Upper lobe of right lung (tissue), 1 donor: Measurements from ENCODE around the gene VSTM2B. TPM values are rescaled to one million over a fixed set of nuclear protein-coding genes. Genes with fewer than 3 reads are reported as not detected.

Experiments used
- ATAC-seq: fragments of 200-7000 bp; cut with Tn5 transposase; one replicate; pipeline ENCODE4 v1.9.1; 2020; ENCODE audit warnings: mild to moderate bottlenecking, moderate library complexity
- DNase-seq: peaks from one replicate; pipeline ENCODE4 v3.0.0-alpha.2; 2020
- H3K27ac ChIP-seq: fragments of 200-600 bp; one replicate; pipeline ENCODE4 v1.8.0; 2022
- H3K27me3 ChIP-seq: fragments of 200-600 bp; one replicate; pipeline ENCODE4 v1.8.0; 2022; ENCODE audit warnings: mild to moderate bottlenecking
- H3K36me3 ChIP-seq: fragments of 200-600 bp; one replicate; pipeline ENCODE4 v1.8.0; 2022
- H3K4me1 ChIP-seq: fragments of 200-600 bp; one replicate; pipeline ENCODE4 v1.8.0; 2022
- H3K4me3 ChIP-seq: fragments of 200-600 bp; one replicate; pipeline ENCODE4 v1.8.0; 2022; ENCODE audit warnings: mild to moderate bottlenecking
- H3K9me3 ChIP-seq: fragments of 200-600 bp; one replicate; pipeline ENCODE4 v1.8.0; 2022
- CTCF ChIP-seq: fragments of 200-600 bp; IDR thresholded peaks from one replicate; pipeline ENCODE4 v1.8.0; 2022; ENCODE audit warnings: antibody characterized with exemption
- intact Hi-C: fragments of 100-400 bp; cut with DNase I; formaldehyde crosslinking; loops from one replicate; pipeline ENCODE4 v1.11.0; 2022
- total RNA-seq: library from RNA; stranded (reverse); fragmentation: NEBNext Ultra II Directional; extraction: Animal tissue kit (Norgen Biotek cat#: 25700); gene quantifications from one replicate; pipeline ENCODE4 v1.2.1, GENCODE V29; 2021
- donor health status: DM: no; HTN: yes; CAD: no; lungs with severe emphysema.

Gene VSTM2B
- total RNA-seq, 1 donor from 2014 or later, result not detected

GRCh38 chr19:29538651-29539050, 12.9 kb downstream of the VSTM2B start:
- Histone ChIP-seq H3K9me3 (no peaks in the 10 kb centered on the region), H3K4me3 (no peak overlapping the region), H3K27ac (no peak overlapping the region), H3K4me1 (no peaks in the 10 kb centered on the region), H3K27me3 (peaks cover 19% of the 10 kb centered on the region), H3K36me3 (no peaks in the 10 kb centered on the region)
- no peak for TF ChIP-seq CTCF
- peak; percentile 20 for DNase-seq
- intact Hi-C loops, result no loop called here
- no peak for ATAC-seq

DNA sequence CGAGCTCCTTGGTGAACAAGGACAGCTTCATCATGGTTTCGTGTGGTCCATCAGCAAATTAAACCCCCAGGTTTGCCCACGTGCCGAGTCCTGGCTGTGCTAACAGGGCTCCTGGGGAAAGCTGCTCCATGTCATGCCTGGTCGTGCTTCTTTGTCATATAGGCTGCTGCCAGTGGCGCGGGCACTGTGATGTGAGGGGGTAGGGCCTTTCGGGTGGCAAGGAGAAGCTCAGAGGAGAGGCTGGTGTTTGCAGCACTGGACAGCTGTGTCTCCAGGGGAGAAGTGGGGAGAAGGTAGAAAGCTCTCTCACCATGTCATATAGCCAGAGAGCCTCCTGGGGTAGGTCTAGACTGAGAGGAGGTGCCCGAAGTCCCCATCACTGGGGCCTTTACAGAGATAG, 13.3 kb downstream of the VSTM2B start:
- ATAC-seq, result no peak
- intact Hi-C loops, result no loop called here
- peak; percentile 40 for DNase-seq

DNA sequence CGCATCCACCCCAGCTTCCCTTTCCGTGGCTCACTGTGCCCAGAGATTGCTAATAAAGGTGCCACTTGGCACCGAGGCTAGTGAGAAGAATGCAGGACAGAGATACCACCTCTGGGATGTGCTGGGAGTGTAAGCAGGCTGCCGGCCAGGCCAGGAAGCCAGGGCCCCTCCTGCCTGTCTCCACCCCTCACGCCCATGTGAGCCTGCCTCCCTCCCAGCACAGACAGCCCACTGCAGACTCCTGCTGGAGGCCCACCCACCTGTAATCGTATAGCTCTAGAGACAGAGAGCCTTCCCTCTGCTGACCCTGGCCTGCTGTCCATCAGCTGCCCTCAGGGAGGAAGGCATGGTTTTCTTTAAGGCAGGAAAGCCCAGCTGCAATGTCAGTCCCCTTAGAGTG, 13.9 kb downstream of the VSTM2B start:
- peak; percentile 19 for DNase-seq
- H3K9me3 ChIP-seq, result no peaks in the 10 kb centered on the region
- H3K27ac ChIP-seq, result no peak overlapping the region
- no peak for TF ChIP-seq CTCF
- no peaks in the 10 kb centered on the region for H3K4me1 ChIP-seq
- no peak overlapping the region for H3K4me3 ChIP-seq
- no peak for ATAC-seq
- intact Hi-C loops, result no loop called here
- peaks cover 18% of the 10 kb centered on the region for H3K27me3 ChIP-seq
- H3K36me3 ChIP-seq, result no peaks in the 10 kb centered on the region

More for the DNA sequence above, 13.3 kb downstream of the VSTM2B start:
- H3K27me3 ChIP-seq, result peaks cover 18% of the 10 kb centered on the region
- H3K36me3 ChIP-seq, result no peaks in the 10 kb centered on the region
- H3K27ac ChIP-seq, result no peak overlapping the region
- no peak overlapping the region for H3K4me3 ChIP-seq
- no peaks in the 10 kb centered on the region for H3K4me1 ChIP-seq
- no peaks in the 10 kb centered on the region for H3K9me3 ChIP-seq
- no peak for TF ChIP-seq CTCF

GRCh38 chr19:29540114-29540513, 14.3 kb downstream of the VSTM2B start:
- ATAC-seq, result no peak
- Histone ChIP-seq H3K36me3 (no peaks in the 10 kb centered on the region), H3K9me3 (no peaks in the 10 kb centered on the region), H3K4me1 (no peaks in the 10 kb centered on the region), H3K4me3 (no peak overlapping the region), H3K27me3 (peaks cover 18% of the 10 kb centered on the region), H3K27ac (no peak overlapping the region)
- peak; percentile 32 for DNase-seq
- intact Hi-C loops, result no loop called here
- no peak for TF ChIP-seq CTCF

GRCh38 chr19:29541473-29542253, 15.9 kb downstream of the VSTM2B start:
- Histone ChIP-seq H3K27ac (no peak overlapping the region), H3K4me3 (no peak overlapping the region), H3K9me3 (no peaks in the 10 kb centered on the region), H3K4me1 (no peaks in the 10 kb centered on the region), H3K36me3 (no peaks in the 10 kb centered on the region), H3K27me3 (peaks cover 18% of the 10 kb centered on the region)
- DNase-seq (no peak), ATAC-seq (no peak)
- TF ChIP-seq CTCF, result no peak
- intact Hi-C loops, result no loop called here
